ENCODE results near the gene HSPA13. TPM values are rescaled to one million over a fixed set of nuclear protein-coding genes. Genes with fewer than 3 reads are reported as not detected.

The HSPA13 gene
- total and polyA plus RNA-seq, 2 experiments from 2014 or later, result 17.7 to 39.0 TPM

DNA sequence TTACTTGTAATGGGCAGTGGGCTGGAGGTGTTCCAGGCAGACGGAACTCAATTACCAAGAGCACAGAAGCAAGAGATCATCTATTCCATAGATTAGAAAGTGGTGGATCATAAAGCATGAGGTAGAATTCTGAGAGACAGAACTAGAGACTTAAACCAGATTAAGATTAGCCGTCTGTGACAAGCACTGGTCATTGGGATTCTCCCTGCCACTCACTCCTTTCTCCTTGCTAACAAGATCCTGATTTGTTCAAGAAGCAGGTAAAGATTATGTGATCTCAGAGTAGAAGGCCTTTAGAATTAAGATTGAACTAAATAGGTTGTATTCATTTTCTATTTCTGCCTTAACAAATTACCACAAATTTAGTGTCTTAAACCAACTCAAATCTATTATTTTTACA lies 1.5 kb upstream of the HSPA13 start:
- Mint-ChIP-seq H3K27me3 (ENCODE audit: insufficient read depth, low read depth, poor library complexity) (peaks cover 5% of the 10 kb centered on the region), H3K9me3 (no peaks in the 10 kb centered on the region; the same call in 2 of the 3 replicates), H3K4me1 (peaks cover 19% of the 10 kb centered on the region; the same call in 2 of the 3 replicates), H3K27ac (no peak overlapping the region), H3K4me3 (peak overlapping the region; percentile 98), H3K36me3 (ENCODE audit: low read depth) (peaks cover 7% of the 10 kb centered on the region; the same call in 2 of the 3 replicates)
- H3K79me2 ChIP-seq (replicated peaks; ENCODE audit: insufficient read depth), result peaks cover 30% of the 10 kb centered on the region
- H2AFZ ChIP-seq, result peak overlapping the region; percentile 45; the same call in 1 of the 2 replicates
- peaks cover 15% of the 10 kb centered on the region for H3K4me1 ChIP-seq (ENCODE audit: insufficient read depth)
- no peak for DNase-seq (ENCODE audit: low spot score)
- H3K36me3 ChIP-seq (ENCODE audit: insufficient read depth), result no peaks in the 10 kb centered on the region
- H3K27me3 ChIP-seq (ENCODE audit: insufficient read depth), result no peaks in the 10 kb centered on the region
- peak overlapping the region; percentile 84 for H3K4me2 ChIP-seq
- ATAC-seq, result no peak
- peaks cover 4% of the 10 kb centered on the region; the same call in 1 of the 2 replicates for H4K20me1 ChIP-seq (replicated peaks; ENCODE audit: insufficient read depth)
- H3F3A ChIP-seq (replicated peaks; ENCODE audit: low read depth), result no peaks in the 10 kb centered on the region
- H3K4me3 ChIP-seq, result peak overlapping the region; percentile 62; the same call in 1 of the 2 replicates
- H3K27ac ChIP-seq (ENCODE audit: low read depth), result no peak overlapping the region
- TF ChIP-seq ZNF114 (CRISPR knock-in tag; IDR thresholded peaks at IDR 0.05), result no peak
- TF ChIP-seq NANOG (IDR thresholded peaks at IDR 0.05; ENCODE audit: borderline replicate concordance), result no peak
- TF ChIP-seq ZNF331 (CRISPR knock-in tag; IDR thresholded peaks at IDR 0.05; ENCODE audit: low read depth), result no peak
- H3K9me2 ChIP-seq (ENCODE audit: insufficient read depth), result no peaks in the 10 kb centered on the region

DNA sequence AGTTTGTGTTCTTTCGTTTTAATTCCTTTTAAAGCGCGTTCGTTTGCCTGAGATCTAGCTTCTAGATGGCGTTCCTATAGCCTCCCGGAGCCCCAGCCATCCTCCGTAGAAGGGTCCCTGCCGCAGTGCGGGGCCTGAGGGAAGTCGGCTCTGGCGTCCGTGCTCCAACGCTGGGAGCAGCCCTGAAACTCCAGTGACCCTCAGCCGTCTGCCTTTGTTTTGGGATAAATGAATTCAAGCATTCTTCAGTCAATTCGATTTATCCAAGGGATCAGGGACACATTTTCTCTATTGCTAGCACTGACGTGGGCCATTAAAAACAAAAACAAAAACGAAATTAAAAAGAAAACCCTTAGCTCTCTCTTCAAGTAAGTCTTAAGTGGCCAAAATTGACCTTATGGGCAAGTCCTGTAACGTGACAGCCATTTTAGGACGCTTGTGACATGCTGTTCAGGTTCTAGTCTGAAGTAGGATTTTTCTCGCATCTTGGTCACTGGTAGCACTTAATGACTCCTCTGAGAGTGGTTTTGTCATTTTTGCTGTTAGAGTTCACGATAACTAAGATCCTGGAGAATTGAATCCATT lies 742 bp upstream of the HSPA13 start:
- Mint-ChIP-seq H3K9me3 (no peaks in the 10 kb centered on the region; the same call in 2 of the 3 replicates), H3K36me3 (ENCODE audit: low read depth) (peaks cover 12% of the 10 kb centered on the region; the same call in 2 of the 3 replicates), H3K27ac (peak overlapping the region; percentile 93), H3K4me1 (peaks cover 19% of the 10 kb centered on the region; the same call in 2 of the 3 replicates), H3K4me3 (peak overlapping the region; percentile 98), H3K27me3 (ENCODE audit: insufficient read depth, low read depth, poor library complexity) (peaks cover 5% of the 10 kb centered on the region)
- Histone ChIP-seq H3K4me3 (peak overlapping the region; percentile 62), H3K36me3 (ENCODE audit: insufficient read depth) (peaks cover 6% of the 10 kb centered on the region; the same call in 1 of the 2 replicates), H3K9me2 (ENCODE audit: insufficient read depth) (no peaks in the 10 kb centered on the region), H3K27ac (ENCODE audit: low read depth) (no peak overlapping the region), H3K79me2 (replicated peaks; ENCODE audit: insufficient read depth) (peaks cover 38% of the 10 kb centered on the region), H3K27me3 (ENCODE audit: insufficient read depth) (no peaks in the 10 kb centered on the region), H3K4me2 (peak overlapping the region; percentile 84), H4K20me1 (replicated peaks; ENCODE audit: insufficient read depth) (peaks cover 4% of the 10 kb centered on the region; the same call in 1 of the 2 replicates), H3F3A (replicated peaks; ENCODE audit: low read depth) (no peaks in the 10 kb centered on the region), H3K4me1 (ENCODE audit: insufficient read depth) (peaks cover 15% of the 10 kb centered on the region), H2AFZ (peak overlapping the region; percentile 45)
- ATAC-seq, result peak; percentile 46
- DNase-seq (ENCODE audit: low spot score), result peak; percentile 31
- TF ChIP-seq POLR2AphosphoS5 (IDR thresholded peaks at IDR 0.05; ENCODE audit: low read depth) (no peak), ZNF114 (CRISPR knock-in tag; IDR thresholded peaks at IDR 0.05) (no peak), JUNB (IDR thresholded peaks at IDR 0.05; ENCODE audit: unreplicated experiment) (no peak), EZH2 (IDR thresholded peaks at IDR 0.05; ENCODE audit: low read depth, unreplicated experiment) (no peak), ZNF331 (CRISPR knock-in tag; IDR thresholded peaks at IDR 0.05; ENCODE audit: low read depth) (no peak), STAT1 (IDR thresholded peaks at IDR 0.05; ENCODE audit: unreplicated experiment) (no peak), REST (IDR thresholded peaks at IDR 0.05; ENCODE audit: unreplicated experiment) (no peak), EZH2phosphoT487 (IDR thresholded peaks at IDR 0.05; ENCODE audit: unreplicated experiment) (no peak), CREB1 (CRISPR knock-in tag; IDR thresholded peaks at IDR 0.05; ENCODE audit: low read depth) (no peak), NANOG (IDR thresholded peaks at IDR 0.05; ENCODE audit: borderline replicate concordance) (no peak)
- TF ChIP-seq, protein P1, sequence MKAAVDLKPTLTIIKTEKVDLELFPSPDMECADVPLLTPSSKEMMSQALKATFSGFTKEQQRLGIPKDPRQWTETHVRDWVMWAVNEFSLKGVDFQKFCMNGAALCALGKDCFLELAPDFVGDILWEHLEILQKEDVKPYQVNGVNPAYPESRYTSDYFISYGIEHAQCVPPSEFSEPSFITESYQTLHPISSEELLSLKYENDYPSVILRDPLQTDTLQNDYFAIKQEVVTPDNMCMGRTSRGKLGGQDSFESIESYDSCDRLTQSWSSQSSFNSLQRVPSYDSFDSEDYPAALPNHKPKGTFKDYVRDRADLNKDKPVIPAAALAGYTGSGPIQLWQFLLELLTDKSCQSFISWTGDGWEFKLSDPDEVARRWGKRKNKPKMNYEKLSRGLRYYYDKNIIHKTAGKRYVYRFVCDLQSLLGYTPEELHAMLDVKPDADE (IDR thresholded peaks at IDR 0.05), result no peak
